Lung microvascular endothelial cell (primary cell): ENCODE results near the gene KPNB1. TPM values are rescaled to one million over a fixed set of nuclear protein-coding genes. Genes with fewer than 3 reads are reported as not detected.

Source experiments
- DNase-seq, 2 donors: peaks; one replicate each; pipeline versions ENCODE4 v3.0.0 to v3.0.0-alpha.2; 2010; ENCODE audit warnings: low read depth in 2 of 2
- total RNA-seq: library from RNA; depleted of rRNA; stranded (reverse); fragments of >200 nt; gene quantifications from 2 replicates; pipeline ENCODE4 v1.2.1, GENCODE V29; 2014

KPNB1 gene
- total RNA-seq, result 167 and 179 TPM in 2 replicates

GRCh38 chr17:47649153-47649971, at the start of gene KPNB1:
Gene KPNB1, plus strand, starts transcription at chr17:47649919. Its CDS starts 326 bp downstream, at chr17:47650245.
- DNase-seq, result peak; percentile 100

GRCh38 chr17:47603830-47604597, 45.7 kb upstream of the KPNB1 start:
- DNase-seq, result no peak

- DNase-seq, result no peak
Observed at GRCh38 chr17:47604598-47604927, 45.2 kb upstream of the KPNB1 start.

GRCh38 chr17:47605011-47605410, 44.7 kb upstream of the KPNB1 start:
- no peak for DNase-seq

GRCh38 chr17:47607481-47607880, 42.2 kb upstream of the KPNB1 start:
- DNase-seq, result no peak

GRCh38 chr17:47611372-47612350, 38.1 kb upstream of the KPNB1 start:
- no peak for DNase-seq

- DNase-seq, result peak; percentile 49 to 69
Observed at GRCh38 chr17:47615766-47616424, 33.8 kb upstream of the KPNB1 start.

- no peak for DNase-seq
Observed at GRCh38 chr17:47618410-47618809, 31.3 kb upstream of the KPNB1 start.

GRCh38 chr17:47620503-47621245, 29.0 kb upstream of the KPNB1 start:
- DNase-seq, result no peak

GRCh38 chr17:47621293-47622179, 28.2 kb upstream of the KPNB1 start:
- DNase-seq, result peak; percentile 28 to 88

- DNase-seq, result no peak
Observed at GRCh38 chr17:47622180-47622549, 27.6 kb upstream of the KPNB1 start.

- DNase-seq, result no peak
Observed at GRCh38 chr17:47624727-47625068, 25.0 kb upstream of the KPNB1 start.

- no peak for DNase-seq
Observed at GRCh38 chr17:47628014-47628566, 21.6 kb upstream of the KPNB1 start.

- DNase-seq, result no peak
Observed at GRCh38 chr17:47629826-47630225, 19.9 kb upstream of the KPNB1 start.

GRCh38 chr17:47630614-47631013, 19.1 kb upstream of the KPNB1 start:
- no peak for DNase-seq

GRCh38 chr17:47632991-47633390, 16.7 kb upstream of the KPNB1 start:
- DNase-seq, result no peak

- no peak for DNase-seq
Observed at GRCh38 chr17:47633996-47634395, 15.7 kb upstream of the KPNB1 start.

GRCh38 chr17:47634870-47635269, 14.8 kb upstream of the KPNB1 start:
- DNase-seq, result no peak

GRCh38 chr17:47635734-47636133, 14.0 kb upstream of the KPNB1 start:
- no peak for DNase-seq
